GM19328 (cell line): ENCODE measurements around the gene NMU.
A peak's percentile ranks its signal among the peaks of the same experiment; 100 is the strongest.
"Not testable (repeated sequence)": the region's sequence is repeated elsewhere in the genome, so short reads cannot be mapped to it uniquely, and the experiment has no call there.

Experiments
- ATAC-seq: cut with Tn5 transposase; IDR thresholded peaks from one replicate; pipeline ENCODE4 v1.9.1; 2021; ENCODE audit warnings: mild to moderate bottlenecking, moderate library complexity; ENCODE audit not compliant: unreplicated experiment

The NMU gene

GRCh38 chr4:55568905-55569504, 67.1 kb downstream of the NMU start:
- ATAC-seq: peak; percentile 84

- ATAC-seq: peak; percentile 99
Measured at GRCh38 chr4:55561889-55562288, 74.2 kb downstream of the NMU start.

- ATAC-seq: no peak
Measured at GRCh38 chr4:55560096-55560495, 76.0 kb downstream of the NMU start.

GRCh38 chr4:55554453-55555030, 81.6 kb downstream of the NMU start:
- no peak for ATAC-seq

- ATAC-seq: no peak
Measured at GRCh38 chr4:55553441-55554201, 82.5 kb downstream of the NMU start.

GRCh38 chr4:55551964-55552363, 84.1 kb downstream of the NMU start:
- not testable (repeated sequence) for ATAC-seq

- ATAC-seq: no peak
Measured at GRCh38 chr4:55549888-55550287, 86.2 kb downstream of the NMU start.

- no peak for ATAC-seq
Measured at GRCh38 chr4:55547918-55548317, 88.2 kb downstream of the NMU start.

GRCh38 chr4:55547466-55547770, 88.7 kb downstream of the NMU start:
- no peak for ATAC-seq

GRCh38 chr4:55546756-55547465, 89.2 kb downstream of the NMU start, which contains the start of gene CLOCK:
TSS of gene CLOCK (minus strand) at chr4:55546909. CDS start at chr4:55482785, 64,124 bp downstream.
- ATAC-seq: peak; percentile 68

GRCh38 chr4:55546506-55546755, 89.7 kb downstream of the NMU start:
- ATAC-seq: peak; percentile 41

- peak; percentile 42 for ATAC-seq
Measured at GRCh38 chr4:55545641-55546505, 90.2 kb downstream of the NMU start.
